GM18517 (cell line): Measurements from ENCODE around the gene CTF1.
"Not testable (repeated sequence)": the region's sequence is repeated elsewhere in the genome, so short reads cannot be mapped to it uniquely, and the experiment has no call there.

ENCODE experiments used
- ATAC-seq: cut with Tn5 transposase; IDR thresholded peaks from one replicate; pipeline ENCODE4 v1.9.1; 2021; ENCODE audit warnings: mild to moderate bottlenecking, moderate library complexity; ENCODE audit not compliant: unreplicated experiment

CTF1 gene

GRCh38 chr16:30887927-30888326 is 8.5 kb upstream of the CTF1 start:
- ATAC-seq = no peak

GRCh38 chr16:30888856-30889499 is 7.4 kb upstream of the CTF1 start:
- no peak for ATAC-seq

- no peak for ATAC-seq
These were observed 6.7 kb upstream of the CTF1 start for GRCh38 chr16:30889721-30890120.

GRCh38 chr16:30891043-30891823 is 5.2 kb upstream of the CTF1 start:
- not testable (repeated sequence) for ATAC-seq

GRCh38 chr16:30892670-30893416 is 3.6 kb upstream of the CTF1 start:
- ATAC-seq = no peak

GRCh38 chr16:30893417-30893743 is 3.0 kb upstream of the CTF1 start:
- no peak for ATAC-seq

- peak; percentile 68 for ATAC-seq
These were observed 2.5 kb upstream of the CTF1 start, which contains the start of gene BCL7C for GRCh38 chr16:30893744-30894539. TSS of gene BCL7C (minus strand) at chr16:30894077. CDS start at chr16:30893944, 133 bp downstream.

GRCh38 chr16:30894540-30895368 is 1.7 kb upstream of the CTF1 start:
- ATAC-seq = no peak

- ATAC-seq = no peak
These were observed 670 bp upstream of the CTF1 start for GRCh38 chr16:30895627-30896260.

GRCh38 chr16:30896889-30897733 is 697 bp downstream of the CTF1 start:
- ATAC-seq = no peak

- no peak for ATAC-seq
These were observed 3.4 kb downstream of the CTF1 start for GRCh38 chr16:30899794-30900193.

GRCh38 chr16:30900588-30900987 is 4.2 kb downstream of the CTF1 start:
- ATAC-seq = no peak

GRCh38 chr16:30901201-30902028 is 5.0 kb downstream of the CTF1 start:
- ATAC-seq = no peak

- no peak for ATAC-seq
These were observed 5.9 kb downstream of the CTF1 start for GRCh38 chr16:30902029-30902972.

- ATAC-seq = no peak
These were observed 6.6 kb downstream of the CTF1 start for GRCh38 chr16:30903002-30903401.

GRCh38 chr16:30903596-30903995 is 7.2 kb downstream of the CTF1 start:
- ATAC-seq = no peak
